GM12865 (cell line): ENCODE data around the gene CXCL8.
"Not testable (repeated sequence)": the region's sequence is repeated elsewhere in the genome, so short reads cannot be mapped to it uniquely, and the experiment has no call there.

ENCODE experiments used
- DNase-seq: peaks from one replicate; pipeline ENCODE4 v3.0.0; 2010; ENCODE audit warnings: low read depth
- H3K4me3 ChIP-seq: 2 replicates; pipeline ENCODE4 v1.5.1; 2011; ENCODE audit warnings: mild to moderate bottlenecking, low read depth, low read length, control low read depth
- CTCF ChIP-seq: IDR thresholded peaks from 2 replicates; pipeline ENCODE4 v1.5.1; 2011; ENCODE audit warnings: low read length, control low read depth, low read depth, inconsistent platforms; ENCODE audit not compliant: insufficient read depth; ENCODE audit errors: missing control alignments

Gene CXCL8

GRCh38 chr4:73765296-73765695 lies 24.9 kb downstream of the CXCL8 start:
- no peak overlapping the region for H3K4me3 ChIP-seq
- DNase-seq, result no peak
- no peak for TF ChIP-seq CTCF

GRCh38 chr4:73770917-73771316 lies 30.5 kb downstream of the CXCL8 start:
- no peak overlapping the region for H3K4me3 ChIP-seq
- TF ChIP-seq CTCF, result no peak
- no peak for DNase-seq

- H3K4me3 ChIP-seq, result no peak overlapping the region
- DNase-seq, result no peak
- TF ChIP-seq CTCF, result no peak
Measured at GRCh38 chr4:73772363-73772762, 32.0 kb downstream of the CXCL8 start.

- not testable (repeated sequence) for H3K4me3 ChIP-seq, DNase-seq
Measured at GRCh38 chr4:73774406-73774805, 34.0 kb downstream of the CXCL8 start.

- no peak overlapping the region for H3K4me3 ChIP-seq
- no peak for TF ChIP-seq CTCF
- no peak for DNase-seq
Measured at GRCh38 chr4:73776321-73776729, 36.0 kb downstream of the CXCL8 start.

- DNase-seq, result no peak
- no peak overlapping the region for H3K4me3 ChIP-seq
- TF ChIP-seq CTCF, result no peak
Measured at GRCh38 chr4:73777612-73778011, 37.2 kb downstream of the CXCL8 start.

- H3K4me3 ChIP-seq, result no peak overlapping the region
- DNase-seq, result no peak
- TF ChIP-seq CTCF, result no peak
Measured at GRCh38 chr4:73780243-73780642, 39.9 kb downstream of the CXCL8 start.
